Glomerular endothelial cell (primary cell): ENCODE results near the gene MOB3A. TPM values are rescaled to one million over a fixed set of nuclear protein-coding genes. Genes with fewer than 3 reads are reported as not detected.

Experiments
- DNase-seq: peaks from one replicate; pipeline ENCODE4 v3.0.0-alpha.2; 2011; ENCODE audit warnings: low read depth, low spot score; ENCODE audit errors: extremely low read depth
- total RNA-seq: library from RNA; depleted of rRNA; stranded (reverse); fragments of >200 nt; gene quantifications from 2 replicates; pipeline ENCODE4 v1.2.3, GENCODE V29; 2015

The MOB3A gene
- total RNA-seq, 1 donor from 2014 or later, result 60.3 TPM

DNA sequence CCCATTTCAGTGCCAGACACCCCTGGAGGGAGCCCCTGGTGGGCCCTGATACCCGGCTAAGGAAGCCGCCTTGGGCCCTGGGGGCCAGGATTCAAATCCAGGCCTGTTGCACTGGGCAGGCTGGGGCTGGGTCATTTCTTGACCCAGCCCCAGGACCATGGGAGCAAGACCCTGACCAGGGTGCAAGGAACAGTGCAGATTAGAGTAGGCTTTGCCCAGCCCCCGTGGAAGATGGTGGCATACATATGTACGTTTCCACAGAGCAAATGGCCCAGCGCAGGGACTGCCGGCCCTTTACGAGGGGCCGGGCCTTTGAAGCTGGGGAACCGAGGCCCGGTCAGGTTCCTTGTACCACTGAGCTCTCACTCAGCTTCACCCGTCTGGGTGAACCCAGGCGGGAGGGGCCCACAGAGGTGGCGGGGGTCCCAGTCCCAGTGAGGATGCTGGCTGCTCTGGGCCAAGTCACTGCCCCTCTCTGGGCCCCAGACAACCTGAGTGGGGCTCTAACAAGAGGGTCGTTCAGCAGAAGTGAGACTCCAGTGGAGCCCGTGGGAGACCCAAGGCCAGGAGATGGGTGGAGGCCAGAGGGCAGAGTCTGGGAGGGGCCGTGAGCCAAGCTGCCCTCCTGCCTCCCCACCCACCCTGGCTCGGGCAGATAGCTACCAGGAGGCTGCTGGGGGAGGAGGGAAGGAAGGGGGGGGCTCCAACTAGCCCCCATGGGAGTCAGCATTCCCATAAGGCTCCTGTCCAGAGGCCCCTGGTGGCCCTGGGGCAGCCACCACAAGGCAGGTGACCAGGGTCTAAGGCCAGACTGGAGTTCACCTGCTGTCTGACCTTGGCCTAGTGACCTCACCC lies 47.8 kb downstream of the MOB3A start:
- DNase-seq, result no peak

DNA sequence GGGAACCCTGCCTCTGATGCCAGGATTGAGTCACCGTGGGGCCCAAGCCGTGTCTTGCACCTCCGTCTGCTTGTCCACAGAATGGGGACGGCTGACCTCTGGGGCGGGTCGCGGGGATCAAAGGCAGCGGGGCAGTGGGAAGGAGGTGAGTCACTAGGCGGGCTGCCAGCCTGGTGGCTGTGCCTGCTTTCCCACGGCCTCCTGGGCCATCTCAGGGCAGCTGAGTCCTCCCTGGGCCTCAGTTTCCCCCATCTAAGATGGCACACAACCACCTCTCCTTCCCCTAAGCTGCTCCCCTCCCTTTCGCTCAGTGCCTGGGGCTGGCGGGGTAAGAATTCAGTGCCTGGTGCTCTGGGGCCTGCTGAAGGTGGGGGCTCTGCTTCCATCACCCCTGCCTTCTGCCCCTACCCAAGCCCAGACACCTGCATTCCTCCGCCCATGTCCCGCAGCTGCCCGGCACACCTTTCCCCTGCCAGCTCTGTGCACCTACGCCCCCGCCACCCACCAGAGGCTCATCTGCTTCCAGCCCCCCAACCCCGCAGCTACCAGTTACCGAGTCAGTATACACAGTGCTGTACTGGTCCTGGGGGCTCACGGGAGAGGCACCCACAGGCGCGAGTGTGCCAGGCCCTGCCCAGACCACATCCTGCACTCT lies 48.5 kb downstream of the MOB3A start:
- DNase-seq, result no peak

- DNase-seq, result no peak
Measured at GRCh38 chr19:2047076-2047448, 49.1 kb downstream of the MOB3A start.

DNA sequence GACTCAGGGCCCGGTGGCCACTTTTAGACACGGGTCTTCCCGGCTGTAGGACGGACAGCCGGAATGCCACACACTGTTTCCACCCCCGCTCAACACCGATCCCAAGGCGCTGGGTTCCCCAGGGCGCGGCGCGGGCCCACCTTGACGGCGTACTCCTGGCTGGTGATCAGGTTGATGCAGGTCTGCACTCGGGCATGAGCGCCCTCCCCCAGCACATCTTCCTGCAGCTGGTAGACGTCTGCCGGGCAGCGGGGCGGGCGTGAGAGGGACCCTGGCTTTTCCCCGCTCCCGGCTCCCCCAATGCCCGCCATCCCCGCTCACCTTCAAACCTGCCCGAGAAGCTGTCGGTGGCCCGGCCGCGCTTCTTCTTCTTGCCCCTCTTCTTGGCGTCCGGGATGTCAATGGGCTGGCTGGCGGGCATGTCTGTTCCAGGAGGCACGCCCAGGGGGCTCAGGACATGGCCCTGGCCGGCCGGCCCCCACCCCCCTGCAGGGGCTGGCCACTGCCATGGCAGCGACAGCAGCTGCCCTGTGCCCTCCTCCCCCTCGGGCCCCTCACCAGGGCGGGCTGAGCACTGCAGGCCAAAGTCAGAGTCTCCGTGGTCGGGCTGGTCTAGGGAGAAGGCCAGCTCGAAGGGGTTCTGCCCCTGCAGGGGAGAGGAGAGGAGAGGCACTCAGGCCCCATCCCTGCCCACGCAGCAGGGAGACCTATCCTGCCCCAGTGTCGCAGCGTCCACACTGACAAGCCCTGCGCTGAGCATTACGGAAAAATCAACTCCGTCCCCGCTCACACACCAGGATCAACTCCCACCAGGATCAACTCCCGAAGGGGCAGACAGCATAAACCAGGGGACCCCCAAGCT lies 49.8 kb downstream of the MOB3A start:
- DNase-seq, result no peak

DNA sequence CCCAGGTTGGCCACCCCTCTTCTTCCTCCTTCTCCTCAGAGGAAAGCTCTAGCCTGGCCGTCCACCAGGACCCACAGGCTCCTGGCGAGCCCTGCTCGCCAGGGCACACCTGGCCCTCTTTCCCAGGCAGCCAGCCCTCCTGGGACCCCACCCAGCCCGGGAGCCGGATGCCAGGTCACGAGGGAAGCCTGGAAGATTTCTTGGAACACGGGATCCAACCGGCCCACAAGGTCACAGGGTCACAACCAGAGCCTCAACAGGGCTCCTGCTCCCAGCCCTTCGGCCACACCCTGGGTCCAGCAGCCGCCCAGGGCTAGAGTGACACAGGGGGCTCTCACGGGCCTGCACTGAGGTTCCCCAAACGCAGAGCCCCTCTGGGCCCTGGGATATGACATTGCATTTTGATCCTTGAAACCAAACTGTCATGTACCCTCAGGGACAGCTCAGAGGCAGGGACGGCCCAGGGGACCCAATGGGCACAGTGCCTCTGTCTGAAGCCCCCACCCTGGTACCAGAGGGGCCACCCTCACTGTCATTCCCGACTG lies 50.6 kb downstream of the MOB3A start:
- DNase-seq, result no peak

DNA sequence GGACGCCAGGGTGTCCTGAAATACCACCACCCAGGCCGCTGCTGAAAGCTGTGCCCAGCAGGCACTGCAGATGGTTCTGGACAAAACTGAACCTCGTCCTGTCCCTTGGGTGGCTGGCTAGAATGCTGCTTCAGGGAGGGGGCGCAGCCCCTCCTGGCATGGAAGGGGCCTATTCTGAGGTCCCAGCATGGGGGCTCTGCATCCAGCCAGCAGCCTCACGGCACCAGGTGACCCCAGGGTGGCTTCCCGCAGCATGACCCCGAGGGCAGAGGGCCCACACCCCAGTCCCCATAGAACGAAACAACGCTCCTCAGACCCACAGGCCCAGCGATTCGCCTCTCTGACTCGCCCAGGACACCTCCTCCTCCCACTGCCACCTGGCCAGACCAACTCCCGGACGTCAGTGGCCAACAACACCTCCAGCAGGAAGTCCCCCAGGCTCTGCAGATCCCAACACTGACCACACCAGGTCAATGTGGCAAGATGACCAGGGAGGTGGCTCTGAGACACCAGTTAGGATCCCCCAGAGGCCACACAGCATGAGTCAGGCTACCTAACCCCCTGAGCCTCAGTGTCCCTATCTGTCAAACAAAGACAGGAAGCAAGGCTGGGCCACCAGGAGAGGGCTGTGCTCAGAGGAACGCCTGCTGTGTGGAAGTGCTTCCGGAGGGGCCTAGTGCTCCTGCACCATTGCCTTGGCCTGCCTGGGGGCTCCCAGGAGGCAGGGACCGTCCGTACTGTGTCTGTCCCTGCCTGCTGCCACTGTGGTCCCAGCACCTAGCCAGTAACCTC lies 51.2 kb downstream of the MOB3A start:
- no peak for DNase-seq

DNA sequence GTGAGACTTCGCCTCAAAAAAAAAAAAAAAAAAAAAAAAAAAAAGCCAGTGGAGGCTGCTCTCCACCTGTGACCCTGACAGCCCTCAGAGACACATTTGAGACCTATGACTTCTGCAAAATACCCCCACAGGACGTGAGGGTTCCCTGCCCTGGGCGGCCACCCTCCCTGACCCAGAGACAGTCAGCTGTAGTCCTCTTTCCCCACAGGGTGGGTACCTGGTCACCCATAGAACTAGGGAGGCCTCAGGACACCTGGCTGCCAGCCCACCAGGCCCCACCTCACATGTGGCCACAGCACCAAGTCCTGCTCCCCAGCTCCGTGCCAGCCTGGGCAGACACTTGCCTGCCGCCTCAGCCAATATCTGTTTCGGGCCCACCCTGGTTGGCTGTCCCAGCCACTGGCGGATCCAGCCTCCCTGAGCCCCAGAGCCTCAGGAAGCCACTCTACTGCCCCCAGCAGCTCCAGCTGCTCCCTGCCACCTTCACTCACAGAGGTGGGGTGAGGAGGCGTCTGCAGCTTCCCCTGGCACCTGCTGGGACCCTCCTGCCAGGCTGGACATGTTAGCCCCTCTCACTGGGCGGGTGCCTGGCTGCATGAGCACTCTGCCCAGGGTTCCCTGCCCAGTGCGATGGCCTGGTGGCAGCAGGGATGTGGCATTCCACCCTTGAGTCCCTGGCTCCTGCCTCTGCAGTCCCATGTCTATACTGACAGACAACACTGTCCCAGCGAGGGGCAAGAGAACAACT lies 52.0 kb downstream of the MOB3A start:
- no peak for DNase-seq

DNA sequence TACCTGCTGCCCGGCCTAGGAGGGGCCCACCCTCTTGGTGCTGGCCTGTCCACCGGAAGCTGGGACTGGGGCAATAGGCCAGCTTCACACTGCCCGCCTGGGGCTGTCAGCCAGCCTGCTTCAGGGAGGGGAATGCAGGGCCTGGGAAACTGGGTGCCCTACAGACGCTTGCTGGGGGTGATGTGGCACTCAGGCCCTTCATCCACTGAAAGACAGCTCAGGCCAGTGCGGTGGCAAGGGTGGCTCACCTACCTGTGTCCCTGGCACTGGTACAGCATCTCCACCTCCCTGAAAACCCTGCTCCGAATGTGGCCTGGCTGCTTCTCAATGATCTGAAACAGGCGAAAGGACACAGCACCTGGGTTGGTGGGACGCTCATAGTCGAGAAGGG lies 52.9 kb downstream of the MOB3A start:
- DNase-seq, result no peak

GRCh38 chr19:2042485-2043250 lies 53.5 kb downstream of the MOB3A start:
- no peak for DNase-seq

DNA sequence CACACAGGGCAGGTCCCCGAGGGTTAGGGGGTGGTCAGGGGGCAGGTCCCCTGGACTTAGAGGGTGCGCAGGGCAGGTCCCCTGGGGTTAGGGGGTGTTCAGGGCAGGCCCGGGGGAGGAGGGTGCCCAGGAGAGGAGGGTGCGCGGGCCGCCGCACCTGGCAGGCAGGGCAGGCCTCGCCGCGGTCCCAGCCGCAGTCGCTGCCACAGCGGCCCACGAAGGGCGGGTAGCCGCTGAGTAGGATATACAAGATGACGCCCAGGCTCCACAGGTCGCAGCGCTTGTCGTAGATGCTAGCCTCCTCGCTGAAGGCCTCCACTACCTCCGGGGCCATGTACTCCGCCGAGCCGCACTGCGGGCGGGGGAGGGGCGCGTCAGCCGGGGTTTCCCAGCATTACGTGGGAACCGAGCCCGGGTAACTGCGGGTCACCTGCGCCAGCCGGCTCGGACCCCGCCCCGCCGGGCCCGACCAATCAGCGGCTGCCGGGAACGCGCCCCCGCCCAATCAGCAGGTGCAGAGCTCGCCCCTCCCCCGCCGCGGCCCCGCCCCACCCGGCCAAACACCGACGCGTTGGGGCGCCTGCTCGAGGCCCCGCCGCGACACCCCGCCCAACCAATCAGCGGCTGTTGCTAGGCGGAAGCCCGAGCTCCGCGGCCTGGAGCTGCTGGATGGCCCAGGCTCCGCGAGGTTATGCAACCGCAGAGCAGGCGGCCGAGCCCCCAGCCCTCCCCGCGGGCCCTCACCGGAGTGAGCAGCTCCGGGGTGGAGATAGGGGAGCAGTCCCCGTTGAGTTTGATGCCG lies 54.2 kb downstream of the MOB3A start:
- DNase-seq, result no peak

GRCh38 chr19:2041433-2041682 lies 54.8 kb downstream of the MOB3A start:
- DNase-seq, result no peak

DNA sequence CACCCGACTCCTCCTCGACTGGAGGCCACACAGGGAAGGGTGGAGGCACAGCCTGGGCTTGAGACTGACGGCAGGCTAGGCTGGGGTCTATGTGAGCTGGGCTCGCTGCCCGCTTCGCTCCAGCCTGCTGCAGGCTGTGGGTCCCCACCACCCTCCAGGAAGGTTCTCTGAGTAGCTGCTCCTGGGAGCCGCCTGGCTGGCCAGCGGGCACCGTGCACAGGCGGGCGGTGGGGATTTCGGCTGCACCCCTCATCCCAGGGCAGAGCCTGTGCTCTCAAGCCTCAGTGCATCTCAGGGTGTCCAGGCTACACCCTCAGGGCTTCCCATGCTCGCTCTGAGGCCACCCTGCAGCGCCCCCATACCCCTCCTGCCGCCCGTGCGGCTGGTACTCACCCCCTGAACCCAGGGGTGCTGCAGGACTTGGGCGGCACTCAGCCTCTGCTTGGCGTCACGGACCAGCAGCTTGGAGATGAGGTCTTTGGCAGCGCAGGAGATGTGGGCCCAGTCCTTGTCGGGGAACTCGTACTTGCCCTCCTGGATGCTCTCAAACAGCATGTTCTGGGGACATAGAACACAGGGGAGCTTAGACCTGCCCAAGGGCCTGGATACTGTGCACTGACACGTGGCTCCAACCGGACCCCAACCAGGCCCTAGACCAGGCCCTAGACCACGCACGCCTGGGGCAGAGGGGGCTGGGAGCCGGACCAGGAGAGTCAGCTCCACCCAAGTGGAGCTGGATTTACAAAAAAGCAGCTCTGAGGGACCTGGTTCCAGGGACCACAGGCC lies 55.3 kb downstream of the MOB3A start:
- DNase-seq, result no peak

DNA sequence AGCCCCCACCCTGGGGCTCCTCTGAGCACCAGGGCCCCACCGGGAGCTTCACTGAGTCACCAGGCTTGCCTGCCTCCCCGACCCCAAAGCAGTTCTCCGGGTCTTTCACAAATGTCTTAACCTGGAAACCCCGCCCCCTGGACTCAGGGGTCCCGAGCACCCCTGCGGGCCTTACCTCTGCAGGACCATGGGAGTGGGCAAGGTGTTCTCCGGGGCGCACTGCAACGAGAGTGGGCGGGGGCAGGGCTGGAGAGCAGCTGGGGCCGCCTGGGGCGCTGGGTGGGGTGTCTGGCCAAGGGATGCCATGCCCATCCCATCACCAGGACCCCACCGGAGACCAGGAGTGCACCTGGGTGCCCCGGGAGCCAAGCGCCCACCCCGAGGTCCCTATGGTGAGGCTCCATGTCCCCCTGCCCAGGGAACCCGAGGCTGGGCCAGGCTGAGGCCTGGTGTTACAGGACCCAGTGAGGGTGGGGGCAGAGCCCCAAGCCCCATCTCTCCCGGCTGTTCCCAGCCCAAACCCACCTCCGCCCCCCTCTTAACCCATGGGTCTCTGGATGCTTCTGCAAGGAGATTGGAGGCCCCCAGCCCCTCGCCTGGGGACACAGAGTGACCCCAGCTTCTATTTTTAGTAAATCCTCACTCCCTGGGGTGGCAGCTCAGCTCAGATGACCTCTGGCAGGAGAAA lies 56.0 kb downstream of the MOB3A start:
- DNase-seq, result no peak

DNA sequence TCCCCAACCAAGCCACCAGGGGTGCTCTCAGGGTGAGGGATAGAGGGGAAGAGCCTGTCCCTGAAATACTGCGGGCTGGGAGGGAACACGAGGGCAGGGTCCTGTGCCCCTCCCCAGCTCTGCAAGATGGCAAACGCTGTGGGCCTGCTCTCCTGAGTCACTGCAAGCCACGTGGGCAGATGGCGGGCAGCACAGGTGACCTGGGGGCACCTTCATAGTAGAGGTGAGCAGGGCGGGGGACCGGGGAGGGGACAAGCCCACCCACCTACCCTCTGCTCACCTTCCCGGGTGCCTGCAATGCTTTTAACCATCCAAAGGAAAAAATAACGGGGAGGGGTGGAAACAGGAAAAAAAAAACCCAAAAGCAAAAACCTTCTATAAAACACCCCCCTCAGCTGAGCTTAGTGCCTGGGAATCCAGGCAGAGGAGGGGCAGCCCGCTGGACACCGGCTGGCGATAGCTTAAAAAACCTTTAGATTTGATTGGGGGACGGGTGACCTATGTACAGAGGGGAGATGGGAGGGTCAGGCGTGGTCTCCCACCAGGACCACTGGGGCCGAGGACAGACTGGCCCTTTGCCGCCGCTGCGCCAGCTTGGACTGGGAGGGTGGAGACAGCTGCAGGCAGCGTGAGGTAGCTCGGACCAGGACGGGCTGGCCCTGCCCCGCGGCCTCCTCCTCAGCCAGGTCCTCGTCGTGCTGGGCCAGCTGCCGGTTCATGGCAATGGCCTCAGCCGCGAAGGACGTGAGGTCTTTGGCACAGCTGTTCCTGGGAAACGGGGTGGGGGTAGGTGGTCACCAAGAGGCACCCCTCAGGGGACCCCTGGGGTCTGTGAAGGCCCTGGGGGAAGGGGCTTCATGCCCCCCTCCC lies 56.8 kb downstream of the MOB3A start:
- DNase-seq, result no peak

- no peak for DNase-seq
Measured at GRCh38 chr19:2038284-2039088, 57.6 kb downstream of the MOB3A start.
